Hepatocyte (in vitro differentiated cells): ENCODE data around the gene LAMA1.

Experiments
- EZH2 ChIP-seq: fragments of 200-600 bp; sonication (generic); IDR thresholded peaks from 2 replicates; pipeline ENCODE4 v1.6.1; 2016; ENCODE audit warnings: antibody characterized with exemption, mild to moderate bottlenecking, borderline replicate concordance
- EZH2phosphoT487 ChIP-seq: fragments of 200-600 bp; sonication (generic); IDR thresholded peaks from one replicate; pipeline ENCODE4 v1.6.1; 2018; ENCODE audit warnings: antibody characterized with exemption, mild to moderate bottlenecking, low read depth, moderate library complexity; ENCODE audit not compliant: unreplicated experiment, severe bottlenecking
- TF ChIP-seq, protein P1 (sequence below): fragments of 200-600 bp; sonication (generic); IDR thresholded peaks from 2 replicates; pipeline ENCODE4 v1.5.1; 2016; ENCODE audit warnings: antibody characterized with exemption, mild to moderate bottlenecking; ENCODE audit not compliant: poor library complexity

GRCh38 chr18:7146067-7146466 is 28.5 kb upstream of the LAMA1 start:
- TF ChIP-seq, protein P1, sequence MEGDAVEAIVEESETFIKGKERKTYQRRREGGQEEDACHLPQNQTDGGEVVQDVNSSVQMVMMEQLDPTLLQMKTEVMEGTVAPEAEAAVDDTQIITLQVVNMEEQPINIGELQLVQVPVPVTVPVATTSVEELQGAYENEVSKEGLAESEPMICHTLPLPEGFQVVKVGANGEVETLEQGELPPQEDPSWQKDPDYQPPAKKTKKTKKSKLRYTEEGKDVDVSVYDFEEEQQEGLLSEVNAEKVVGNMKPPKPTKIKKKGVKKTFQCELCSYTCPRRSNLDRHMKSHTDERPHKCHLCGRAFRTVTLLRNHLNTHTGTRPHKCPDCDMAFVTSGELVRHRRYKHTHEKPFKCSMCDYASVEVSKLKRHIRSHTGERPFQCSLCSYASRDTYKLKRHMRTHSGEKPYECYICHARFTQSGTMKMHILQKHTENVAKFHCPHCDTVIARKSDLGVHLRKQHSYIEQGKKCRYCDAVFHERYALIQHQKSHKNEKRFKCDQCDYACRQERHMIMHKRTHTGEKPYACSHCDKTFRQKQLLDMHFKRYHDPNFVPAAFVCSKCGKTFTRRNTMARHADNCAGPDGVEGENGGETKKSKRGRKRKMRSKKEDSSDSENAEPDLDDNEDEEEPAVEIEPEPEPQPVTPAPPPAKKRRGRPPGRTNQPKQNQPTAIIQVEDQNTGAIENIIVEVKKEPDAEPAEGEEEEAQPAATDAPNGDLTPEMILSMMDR = no peak
- TF ChIP-seq EZH2 (no peak), EZH2phosphoT487 (no peak)
